ENCODE results near the gene CLEC18C.
"Not testable (repeated sequence)": the region's sequence is repeated elsewhere in the genome, so short reads cannot be mapped to it uniquely, and the experiment has no call there.

GRCh38 chr16:70200063-70200462 is 26.5 kb downstream of the CLEC18C start:
- not testable (repeated sequence) for TF ChIP-seq POLR2A (IDR thresholded peaks at IDR 0.05); CTCF (IDR thresholded peaks at IDR 0.05 in 8 of 11, conservative IDR thresholded peaks at IDR 0.05 in 3 of 11); POLR2AphosphoS5 (IDR thresholded peaks at IDR 0.05)

Data from spleen (tissue), 7 donors.